ENCODE data around the gene DLEC1.

GRCh38 chr3:38098376-38098723 is 59.3 kb downstream of the DLEC1 start:
- TF ChIP-seq CTCF (conservative IDR thresholded peaks at IDR 0.05 in 1 of 2, IDR thresholded peaks at IDR 0.05 in 1 of 2; ENCODE audit: extremely low read depth in 1 of 2, insufficient read depth in 1 of 2, low read depth in 1 of 2, low read length in 2 of 2), result no peak
- no peak for TF ChIP-seq EZH2 (IDR thresholded peaks at IDR 0.05; ENCODE audit: borderline replicate concordance, low read length)

Measured in mammary epithelial cell (primary cell).